IMR-90 (cell line): ENCODE data around the gene PINK1. TPM values are rescaled to one million over a fixed set of nuclear protein-coding genes. Genes with fewer than 3 reads are reported as not detected.

Source experiments
- ATAC-seq: fragments of 200-7000 bp; cut with Tn5 transposase; 2 replicates; pipeline ENCODE4 v1.9.1; 2020; ENCODE audit warnings: low read depth, mild to moderate bottlenecking, moderate library complexity
- BruUV-seq: library from RNA; stranded (reverse); fragments of 400-500 nt; replicated peaks from 2 replicates; lab custom pipeline; 2021; lab: Mats Ljungman, UMichigan
- CTCF ChIA-PET: fragments of 300-600 bp; formaldehyde crosslinking; extraction: SDS; loops from one replicate; lab custom pipeline; 2021; ENCODE audit warnings: antibody characterized with exemption; lab: Yijun Ruan, JAX
- POLR2A ChIA-PET: fragments of 300-600 bp; sonication (Branson Sonifier 250); formaldehyde crosslinking; loops from one replicate; lab custom pipeline; 2022; ENCODE audit warnings: antibody characterized with exemption; ENCODE audit not compliant: unreplicated experiment; lab: Charles Lee
- DNase-seq: peaks from one replicate; pipeline ENCODE4 v3.0.0; 2013
- H2AFZ ChIP-seq: replicated peaks from 2 replicates; pipeline ENCODE3; 2013; ENCODE audit warnings: low read length, mild to moderate bottlenecking; ENCODE audit not compliant: poor library complexity
- H2AK5ac ChIP-seq: 2 replicates; pipeline ENCODE4 v1.6.1; 2013; ENCODE audit warnings: low read depth, low read length, inconsistent platforms
- H2AK9ac ChIP-seq: replicated peaks from 2 replicates; pipeline ENCODE3; 2013; ENCODE audit warnings: mild to moderate bottlenecking, low read depth, low read length, moderate library complexity; ENCODE audit not compliant: poor library complexity
- H2BK120ac ChIP-seq: 2 replicates; pipeline ENCODE4 v1.6.1; 2013; ENCODE audit warnings: low read depth, low read length, inconsistent platforms
- H2BK15ac ChIP-seq: 3 replicates; pipeline ENCODE4 v1.6.1; 2013; ENCODE audit warnings: low read depth, low read length, inconsistent platforms
- H2BK20ac ChIP-seq: 2 replicates; pipeline ENCODE4 v1.6.1; 2013; ENCODE audit warnings: low read depth, mild to moderate bottlenecking, inconsistent platforms, low read length, moderate library complexity
- H2BK5ac ChIP-seq: 2 replicates; pipeline ENCODE4 v1.6.1; 2013; ENCODE audit warnings: mild to moderate bottlenecking, low read depth, low read length, inconsistent platforms; ENCODE audit not compliant: poor library complexity, severe bottlenecking
- H3K14ac ChIP-seq: replicated peaks from 2 replicates; pipeline ENCODE4 v1.6.1; 2013; ENCODE audit warnings: low read depth, low read length, inconsistent platforms
- H3K18ac ChIP-seq: 2 replicates; pipeline ENCODE4 v1.6.1; 2013; ENCODE audit warnings: low read depth, low read length, control low read depth
- H3K23ac ChIP-seq: 2 replicates; pipeline ENCODE4 v1.6.1; 2013; ENCODE audit warnings: low read depth, low read length, inconsistent platforms
- H3K27ac ChIP-seq: 2 replicates; pipeline ENCODE4 v1.5.1; 2013; ENCODE audit warnings: mild to moderate bottlenecking, control low read depth, low read length; ENCODE audit not compliant: insufficient read depth
- H3K27me3 ChIP-seq: 2 replicates; pipeline ENCODE4 v1.6.1; 2013; ENCODE audit warnings: low read length; ENCODE audit not compliant: control insufficient read depth, insufficient read depth
- H3K36me3 ChIP-seq: 2 replicates; pipeline ENCODE4 v1.6.1; 2013; ENCODE audit warnings: low read length, mixed read lengths; ENCODE audit not compliant: control insufficient read depth, insufficient read depth
- H3K4ac ChIP-seq: 2 replicates; pipeline ENCODE4 v1.6.1; 2013; ENCODE audit warnings: low read depth, low read length, inconsistent platforms
- H3K4me1 ChIP-seq: 2 replicates; pipeline ENCODE4 v1.6.1; 2013; ENCODE audit warnings: low read length, mixed read lengths; ENCODE audit not compliant: control insufficient read depth, insufficient read depth
- H3K4me2 ChIP-seq: 2 replicates; pipeline ENCODE4 v1.6.1; 2013; ENCODE audit warnings: low read depth, mild to moderate bottlenecking, control low read depth, low read length, moderate library complexity
- H3K4me3 ChIP-seq: 2 replicates; pipeline ENCODE4 v1.5.1; 2013; ENCODE audit warnings: low read depth, mild to moderate bottlenecking, control low read depth, low read length, moderate library complexity; ENCODE audit not compliant: insufficient read depth
- H3K56ac ChIP-seq: 2 replicates; pipeline ENCODE4 v1.6.1; 2013; ENCODE audit warnings: low read length, inconsistent platforms; ENCODE audit not compliant: insufficient read depth; ENCODE audit errors: extremely low read depth
- H3K79me1 ChIP-seq, 2 experiments: 2 replicates each; pipeline ENCODE4 v1.6.1; 2013; ENCODE audit warnings: low read length in 2 of 2, inconsistent platforms in 1 of 2, low read depth in 1 of 2
- H3K9ac ChIP-seq: 2 replicates; pipeline ENCODE4 v1.6.1; 2013; ENCODE audit warnings: low read depth, low read length, control low read depth
- H3K9me1 ChIP-seq: 2 replicates; pipeline ENCODE4 v1.6.1; 2013; ENCODE audit warnings: low read length, inconsistent platforms; ENCODE audit not compliant: insufficient read depth
- H3K9me3 ChIP-seq: 2 replicates; pipeline ENCODE4 v1.6.1; 2013; ENCODE audit warnings: low read length; ENCODE audit not compliant: control insufficient read depth, insufficient read depth
- H4K20me1 ChIP-seq: 2 replicates; pipeline ENCODE4 v1.6.1; 2013; ENCODE audit warnings: low read length, inconsistent platforms; ENCODE audit not compliant: insufficient read depth
- H4K5ac ChIP-seq: 2 replicates; pipeline ENCODE4 v1.6.1; 2013; ENCODE audit warnings: mild to moderate bottlenecking, low read depth, low read length, control low read depth
- H4K8ac ChIP-seq, 2 experiments: 2 replicates each; pipeline ENCODE4 v1.6.1; 2013; ENCODE audit warnings: low read depth in 2 of 2, low read length in 2 of 2, control low read depth in 1 of 2, inconsistent platforms in 1 of 2
- H4K91ac ChIP-seq: 2 replicates; pipeline ENCODE4 v1.6.1; 2013; ENCODE audit warnings: low read depth, low read length, inconsistent platforms; ENCODE audit not compliant: insufficient read depth
- BHLHE40 ChIP-seq: fragments of 150-350 bp; IDR thresholded peaks from 2 replicates; pipeline ENCODE4 v1.6.1; 2016; ENCODE audit warnings: mild to moderate bottlenecking, low read depth, low read length
- CEBPB ChIP-seq: IDR thresholded peaks from 2 replicates; pipeline ENCODE4 v1.6.1; 2012; ENCODE audit warnings: low read depth, low read length, improper control_type of control experiment
- MAFK ChIP-seq: IDR thresholded peaks from 2 replicates; pipeline ENCODE4 v1.6.1; 2012; ENCODE audit warnings: low read depth, low read length, improper control_type of control experiment
- MAZ ChIP-seq: IDR thresholded peaks from 2 replicates; pipeline ENCODE4 v1.6.1; 2012; ENCODE audit warnings: low read depth, mild to moderate bottlenecking, low read length, improper control_type of control experiment, moderate library complexity, borderline replicate concordance
- MXI1 ChIP-seq: IDR thresholded peaks from 2 replicates; pipeline ENCODE4 v1.6.1; 2012; ENCODE audit warnings: low read depth, mild to moderate bottlenecking, low read length, moderate library complexity, borderline replicate concordance
- RAD21 ChIP-seq: IDR thresholded peaks from 2 replicates; pipeline ENCODE4 v1.6.1; 2012; ENCODE audit warnings: low read length, improper control_type of control experiment
- RCOR1 ChIP-seq: IDR thresholded peaks from 2 replicates; pipeline ENCODE4 v1.6.1; 2012; ENCODE audit warnings: mild to moderate bottlenecking, low read length, improper control_type of control experiment; ENCODE audit not compliant: insufficient replicate concordance
- SMC3 ChIP-seq: fragments of 150-350 bp; IDR thresholded peaks from 2 replicates; pipeline ENCODE4 v1.6.1; 2016; ENCODE audit warnings: low read depth, mild to moderate bottlenecking, antibody characterized with exemption, low read length, moderate library complexity
- USF2 ChIP-seq: fragments of 150-350 bp; IDR thresholded peaks from 2 replicates; pipeline ENCODE4 v1.6.1; 2017; ENCODE audit warnings: mild to moderate bottlenecking, antibody characterized with exemption, low read length, low read depth
- WGBS, 2 experiments: methylation state at CpG; one replicate each; pipeline versions ENCODE4 v1.1.5 to v1.1.7; 2013; ENCODE audit warnings: missing lambda C conversion rate in 2 of 2; ENCODE audit not compliant: insufficient read length in 1 of 2; ENCODE audit errors: extremely low coverage in 2 of 2; 5-methylcytosine and 5-hydroxymethylcytosine counted together
- dilution Hi-C: fragments of 300-500 bp; cut with HindIII; formaldehyde crosslinking; loops from one replicate; pipeline ENCODE4 v1.14.3; 2018; ENCODE audit warnings: low sequenced_read_pairs; ENCODE audit not compliant: unreplicated experiment
- in situ Hi-C: fragments of 300-500 bp; cut with MboI; formaldehyde crosslinking; loops from 3 replicates; pipeline ENCODE4 v1.14.3; 2019; ENCODE audit warnings: low sequenced_read_pairs, inconsistent platforms, mixed read lengths
- intact Hi-C: fragments of 100-400 bp; cut with micrococcal nuclease; formaldehyde crosslinking; loops from 2 replicates; pipeline ENCODE4 v1.10.0; 2022
- polyA plus RNA-seq, 3 experiments: library from polyadenylated mRNA; depleted of rRNA; stranded (reverse); fragments of >200 nt; gene quantifications; 2 replicates each; pipeline ENCODE4 v1.2.3, GENCODE V29; 2012; ENCODE audit warnings: low replicate concordance in 1 of 3
- total RNA-seq: library from RNA; depleted of rRNA; stranded (reverse); fragments of >200 nt; gene quantifications from 2 replicates; pipeline ENCODE4 v1.2.3, GENCODE V29; 2012
- TF ChIP-seq, protein P1 (sequence below): conservative IDR thresholded peaks from 2 replicates; pipeline ENCODE4 v1.5.1; 2012; ENCODE audit warnings: mild to moderate bottlenecking, low read depth, low read length, improper control_type of control experiment

PINK1 gene
- total and polyA plus RNA-seq, 2 of the 4 experiments (the other 2 are of a cell fraction) = 52.9 to 55.2 TPM

DNA sequence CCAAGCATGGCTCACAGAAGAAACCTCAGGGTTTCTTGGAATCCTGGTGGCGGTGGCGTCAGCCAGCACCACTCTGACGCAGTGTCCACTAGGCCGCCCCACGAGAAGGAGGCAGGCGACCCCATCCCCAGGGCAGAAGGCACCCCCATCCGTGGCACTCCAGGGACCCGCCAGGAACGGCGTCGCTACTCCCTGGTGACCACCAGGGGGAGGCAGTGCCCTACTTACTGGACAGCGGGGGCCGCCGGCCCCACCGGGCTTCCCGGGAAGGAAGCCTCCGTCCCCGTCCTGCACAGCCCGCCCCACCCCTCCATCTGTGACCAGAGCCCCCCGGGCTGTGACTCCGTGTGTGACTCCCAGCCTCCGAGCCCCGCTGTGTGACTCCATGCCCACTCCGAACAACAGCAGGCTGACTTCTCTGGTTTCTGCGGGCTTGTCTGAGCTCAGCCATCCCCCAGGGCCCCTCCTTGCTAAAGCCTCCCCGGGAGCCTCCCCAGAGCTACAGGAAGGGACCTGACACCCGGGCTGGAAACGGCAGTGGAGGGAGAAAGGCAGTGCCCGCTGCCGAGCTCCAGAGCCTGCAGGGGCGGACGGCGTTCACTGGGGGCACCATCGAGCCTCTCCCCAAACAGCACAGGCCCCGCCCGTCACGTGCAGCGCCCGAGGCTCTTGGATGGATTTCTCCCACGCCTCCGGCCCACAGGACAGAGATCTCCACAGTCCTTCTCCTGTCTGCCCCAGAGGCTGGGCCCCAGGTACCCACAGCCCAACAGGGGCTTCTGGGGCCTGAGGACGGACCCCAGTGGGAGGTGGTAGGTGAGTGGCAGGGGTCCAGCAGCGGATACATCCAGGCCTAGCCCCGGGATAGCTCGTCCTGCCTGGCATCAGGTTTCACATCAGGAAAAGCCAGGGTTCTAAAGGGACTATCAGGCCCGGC lies 63.4 kb downstream of the PINK1 start:
- in situ Hi-C loops (loop anchor here (5.0 to 25.0 kb wide), 2 partner anchors 501 to 666 kb away; no protein-coding TSS in a partner anchor), intact Hi-C loops (loop anchor here (1.0 to 5.0 kb wide), 8 partner anchors 36 to 671 kb away; partner anchors contain the start of genes EIF4G3, HP1BP3 and SH2D5), dilution Hi-C loops (no loop called here)
- H3K36me3 ChIP-seq = no peaks in the 10 kb centered on the region
- peak overlapping the region; percentile 96 for H3K14ac ChIP-seq
- H2BK5ac ChIP-seq = peak overlapping the region; percentile 99
- H3K23ac ChIP-seq = peak overlapping the region; percentile 81; the same call in 1 of the 2 replicates
- peak overlapping the region; percentile 67 for H4K5ac ChIP-seq
- peak; percentile 94 for DNase-seq
- peaks cover 15 to 35% of the 10 kb centered on the region in 2 experiments for H3K79me1 ChIP-seq
- H3K4me2 ChIP-seq = peak overlapping the region; percentile 88
- peak overlapping the region; percentile 99 for H4K91ac ChIP-seq
- H3K27ac ChIP-seq = peak overlapping the region; percentile 88
- peaks cover 13% of the 10 kb centered on the region for H3K9me1 ChIP-seq
- peak overlapping the region; percentile 98 for H2BK120ac ChIP-seq
- peak overlapping the region; percentile 77 for H3K9ac ChIP-seq
- peak overlapping the region; percentile 94; the same call in 2 of the 3 replicates for H2BK15ac ChIP-seq
- 0% methylated on average over 7 of the region's 46 CpGs; no CpG with 5 or more reads in 1 of the 2 experiments for WGBS, 2 experiments
- BruUV-seq = no TSS peak
- ChIA-PET POLR2A (interaction anchor here (0.6 kb wide), 1 partner anchor 104 kb away, joined by 4 read pairs; no protein-coding TSS in a partner anchor), CTCF (interaction anchor here (0.6 to 1.6 kb wide), 21 partner anchors 10 to 672 kb away, joined by 3 to 17 read pairs (median 3); partner anchors contain the start of genes HP1BP3, KIF17 and SH2D5)
- peak overlapping the region; percentile 98 for H2BK20ac ChIP-seq
- peak overlapping the region; percentile 92 for H3K56ac ChIP-seq
- peak overlapping the region; percentile 98 for H3K4ac ChIP-seq
- H4K8ac ChIP-seq = peak overlapping the region; percentile 96 to 97
- H3K18ac ChIP-seq = peak overlapping the region; percentile 65
- H3K9me3 ChIP-seq = no peaks in the 10 kb centered on the region
- TF ChIP-seq MXI1 (peak; percentile 80), MAFK (no peak), RAD21 (peak; percentile 88), MAZ (peak; percentile 87), CEBPB (no peak), SMC3 (peak; percentile 67), BHLHE40 (peak; percentile 100), RCOR1 (no peak), USF2 (peak; percentile 97)
- TF ChIP-seq, protein P1, sequence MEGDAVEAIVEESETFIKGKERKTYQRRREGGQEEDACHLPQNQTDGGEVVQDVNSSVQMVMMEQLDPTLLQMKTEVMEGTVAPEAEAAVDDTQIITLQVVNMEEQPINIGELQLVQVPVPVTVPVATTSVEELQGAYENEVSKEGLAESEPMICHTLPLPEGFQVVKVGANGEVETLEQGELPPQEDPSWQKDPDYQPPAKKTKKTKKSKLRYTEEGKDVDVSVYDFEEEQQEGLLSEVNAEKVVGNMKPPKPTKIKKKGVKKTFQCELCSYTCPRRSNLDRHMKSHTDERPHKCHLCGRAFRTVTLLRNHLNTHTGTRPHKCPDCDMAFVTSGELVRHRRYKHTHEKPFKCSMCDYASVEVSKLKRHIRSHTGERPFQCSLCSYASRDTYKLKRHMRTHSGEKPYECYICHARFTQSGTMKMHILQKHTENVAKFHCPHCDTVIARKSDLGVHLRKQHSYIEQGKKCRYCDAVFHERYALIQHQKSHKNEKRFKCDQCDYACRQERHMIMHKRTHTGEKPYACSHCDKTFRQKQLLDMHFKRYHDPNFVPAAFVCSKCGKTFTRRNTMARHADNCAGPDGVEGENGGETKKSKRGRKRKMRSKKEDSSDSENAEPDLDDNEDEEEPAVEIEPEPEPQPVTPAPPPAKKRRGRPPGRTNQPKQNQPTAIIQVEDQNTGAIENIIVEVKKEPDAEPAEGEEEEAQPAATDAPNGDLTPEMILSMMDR = peak; percentile 82
- peak overlapping the region; percentile 94 for H2AFZ ChIP-seq
- H3K4me3 ChIP-seq = peak overlapping the region; percentile 52
- peak overlapping the region; percentile 98 for H2AK5ac ChIP-seq
- H3K4me1 ChIP-seq = peaks cover 14% of the 10 kb centered on the region
- H4K20me1 ChIP-seq = no peaks in the 10 kb centered on the region
- peak; percentile 92 for ATAC-seq
- peak overlapping the region; percentile 98 for H2AK9ac ChIP-seq
- no peaks in the 10 kb centered on the region for H3K27me3 ChIP-seq
